Activated naive CD4-positive, alpha-beta T cell treated with anti-CD3 and anti-CD28 coated beads for 36 hours (primary cell): Measurements from ENCODE around the gene WDR44. TPM values are rescaled to one million over a fixed set of nuclear protein-coding genes. Genes with fewer than 3 reads are reported as not detected.
A peak's percentile ranks its signal among the peaks of the same experiment; 100 is the strongest.
"Not testable (repeated sequence)": the region's sequence is repeated elsewhere in the genome, so short reads cannot be mapped to it uniquely, and the experiment has no call there.

ENCODE experiments used
- CTCF ChIA-PET: fragments of 350-600 bp; sonication (Branson Sonifier 250); formaldehyde crosslinking; loops from one replicate; lab custom pipeline; 2021; ENCODE audit warnings: antibody characterized with exemption; lab: Charles Lee
- DNase-seq: peaks from one replicate; pipeline ENCODE4 v3.0.0-alpha.2; 2020
- H3K27ac Mint-ChIP-seq: one replicate; pipeline ENCODE4 v1.8.0; 2021; ENCODE audit warnings: mild to moderate bottlenecking, mixed read lengths
- H3K27me3 Mint-ChIP-seq: one replicate; pipeline ENCODE4 v1.8.0; 2021; ENCODE audit warnings: low read depth, mixed read lengths
- H3K36me3 Mint-ChIP-seq: one replicate; pipeline ENCODE4 v1.8.0; 2021; ENCODE audit warnings: low read depth, mixed read lengths
- H3K4me1 Mint-ChIP-seq: one replicate; pipeline ENCODE4 v1.8.0; 2021; ENCODE audit warnings: low read depth, mixed read lengths
- H3K4me3 Mint-ChIP-seq: one replicate; pipeline ENCODE4 v1.8.0; 2021; ENCODE audit warnings: mild to moderate bottlenecking, moderate library complexity, mixed read lengths
- H3K9me3 Mint-ChIP-seq: one replicate; pipeline ENCODE4 v1.8.0; 2021; ENCODE audit warnings: mixed read lengths
- intact Hi-C: fragments of 100-400 bp; cut with micrococcal nuclease; formaldehyde crosslinking; loops from one replicate; pipeline ENCODE4 v1.15.1; 2023
- total RNA-seq, 2 experiments: library from RNA; stranded (reverse); gene quantifications; one replicate each; pipeline ENCODE4 v1.2.3, GENCODE V29; 2021

The WDR44 gene, protein sequence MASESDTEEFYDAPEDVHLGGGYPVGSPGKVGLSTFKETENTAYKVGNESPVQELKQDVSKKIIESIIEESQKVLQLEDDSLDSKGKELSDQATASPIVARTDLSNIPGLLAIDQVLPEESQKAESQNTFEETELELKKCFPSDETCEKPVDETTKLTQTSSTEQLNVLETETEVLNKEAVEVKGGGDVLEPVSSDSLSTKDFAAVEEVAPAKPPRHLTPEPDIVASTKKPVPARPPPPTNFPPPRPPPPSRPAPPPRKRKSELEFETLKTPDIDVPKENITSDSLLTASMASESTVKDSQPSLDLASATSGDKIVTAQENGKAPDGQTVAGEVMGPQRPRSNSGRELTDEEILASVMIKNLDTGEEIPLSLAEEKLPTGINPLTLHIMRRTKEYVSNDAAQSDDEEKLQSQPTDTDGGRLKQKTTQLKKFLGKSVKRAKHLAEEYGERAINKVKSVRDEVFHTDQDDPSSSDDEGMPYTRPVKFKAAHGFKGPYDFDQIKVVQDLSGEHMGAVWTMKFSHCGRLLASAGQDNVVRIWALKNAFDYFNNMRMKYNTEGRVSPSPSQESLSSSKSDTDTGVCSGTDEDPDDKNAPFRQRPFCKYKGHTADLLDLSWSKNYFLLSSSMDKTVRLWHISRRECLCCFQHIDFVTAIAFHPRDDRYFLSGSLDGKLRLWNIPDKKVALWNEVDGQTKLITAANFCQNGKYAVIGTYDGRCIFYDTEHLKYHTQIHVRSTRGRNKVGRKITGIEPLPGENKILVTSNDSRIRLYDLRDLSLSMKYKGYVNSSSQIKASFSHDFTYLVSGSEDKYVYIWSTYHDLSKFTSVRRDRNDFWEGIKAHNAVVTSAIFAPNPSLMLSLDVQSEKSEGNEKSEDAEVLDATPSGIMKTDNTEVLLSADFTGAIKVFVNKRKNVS
- total RNA-seq, result 1 to 10 TPM; 4.0 to 5.4 TPM

DNA sequence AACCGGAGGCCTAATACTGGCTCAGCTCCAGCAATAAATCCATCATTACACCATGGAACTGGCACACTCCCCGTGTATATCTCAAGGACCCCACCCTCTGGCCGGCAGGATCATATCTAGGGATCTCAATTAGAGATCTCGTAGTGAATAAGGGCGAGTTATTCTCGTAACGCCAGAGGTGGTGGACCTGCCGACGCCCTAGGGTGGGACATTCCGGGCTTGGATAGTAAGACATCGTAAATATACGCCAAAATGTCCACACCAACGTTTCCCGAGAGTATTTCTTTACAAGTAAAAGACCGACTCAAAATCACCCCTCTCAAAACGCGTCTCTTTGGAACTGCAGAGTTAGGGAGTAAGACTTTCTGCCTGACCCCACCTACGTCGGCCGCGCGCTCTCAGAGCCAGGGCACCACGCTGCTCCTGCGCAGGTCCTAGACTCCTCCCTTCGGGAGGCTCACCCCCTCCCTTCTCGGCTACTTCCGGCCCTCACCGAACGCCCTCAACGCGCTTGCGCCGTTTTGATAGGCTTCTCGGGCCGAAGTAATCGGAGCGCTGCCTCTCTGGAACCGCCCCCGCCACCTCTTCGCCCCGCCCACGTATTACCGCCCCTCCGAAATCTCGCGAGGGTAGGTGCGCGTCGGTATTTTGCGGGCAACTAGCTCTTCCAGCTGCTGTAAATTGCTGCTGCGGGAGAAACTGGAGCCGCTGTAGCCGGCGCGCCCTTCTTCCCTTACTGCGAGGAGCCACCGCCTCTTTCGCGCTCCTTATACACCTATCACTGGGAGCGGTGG is at the start of gene WDR44:
Gene WDR44, plus strand, starts transcription at position 643 of the 794 bp plus-strand sequence. CDS start 398 bp downstream, outside the sequence.
- no peaks in the 10 kb centered on the region for H3K9me3 Mint-ChIP-seq
- peak within 1 kb of the TSS; percentile 97 for H3K4me3 Mint-ChIP-seq
- peaks cover 1% of the 10 kb centered on the region for H3K36me3 Mint-ChIP-seq
- H3K27me3 Mint-ChIP-seq, result no peaks in the 10 kb centered on the region
- intact Hi-C loops, result loop anchor here (1.0 to 5.0 kb wide), 5 partner anchors 150 to 892 kb away; partner anchors contain the start of genes DOCK11 and PGRMC1
- peak within 1 kb of the TSS; percentile 95 for H3K27ac Mint-ChIP-seq
- DNase-seq, result peak; percentile 94
- CTCF ChIA-PET, result no interaction called here
- peaks cover 31% of the 10 kb centered on the region for H3K4me1 Mint-ChIP-seq

DNA sequence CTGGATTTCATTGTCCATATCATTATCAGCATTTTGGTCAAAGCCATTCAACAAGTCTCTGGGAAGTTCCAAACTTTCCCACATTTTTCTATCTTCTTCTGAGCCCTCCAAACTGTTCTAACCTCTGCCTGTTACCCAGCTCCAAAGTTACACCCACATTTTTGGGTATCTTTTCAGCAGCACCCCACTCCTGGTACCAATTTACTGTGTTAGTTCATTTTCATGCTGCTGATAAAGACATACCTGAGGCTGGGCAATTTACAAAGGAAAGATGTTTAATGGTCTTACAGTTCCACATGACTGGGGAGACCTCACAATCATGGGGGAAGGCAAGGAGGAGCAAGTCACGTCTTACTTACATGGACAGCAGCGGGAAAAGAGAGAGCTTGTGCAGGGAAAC is 40.1 kb upstream of the WDR44 start:
- H3K4me1 Mint-ChIP-seq, H3K27ac Mint-ChIP-seq, intact Hi-C loops: not testable (repeated sequence)

DNA sequence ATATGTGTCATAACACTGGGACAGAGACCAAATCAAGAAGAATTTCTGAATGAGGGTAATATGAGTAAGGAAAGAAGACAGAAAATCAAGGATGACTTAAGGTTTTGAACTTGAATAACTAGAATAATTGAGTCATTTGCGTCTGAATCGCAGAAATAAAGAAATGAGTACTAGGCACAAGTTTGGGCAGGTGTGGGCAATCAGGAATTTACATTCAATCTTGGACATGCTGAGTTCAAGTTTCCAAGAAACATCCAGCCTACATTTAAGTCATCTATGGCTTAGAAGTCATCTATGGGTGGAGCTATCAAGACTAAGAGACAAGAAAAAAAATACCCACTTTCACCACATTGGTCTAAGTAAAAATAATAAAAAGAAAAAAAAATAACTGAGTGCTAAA is 30.4 kb upstream of the WDR44 start:
- H3K36me3 Mint-ChIP-seq, result no peaks in the 10 kb centered on the region
- intact Hi-C loops, result no loop called here
- H3K27ac Mint-ChIP-seq, result no peak overlapping the region
- no peak overlapping the region for H3K4me3 Mint-ChIP-seq
- H3K9me3 Mint-ChIP-seq, result no peaks in the 10 kb centered on the region
- H3K4me1 Mint-ChIP-seq, result no peaks in the 10 kb centered on the region
- DNase-seq, result no peak
- H3K27me3 Mint-ChIP-seq, result peaks cover 3% of the 10 kb centered on the region
- CTCF ChIA-PET, result interaction anchor here (0.7 kb wide), 1 partner anchor 76 kb away, joined by 4 read pairs; no protein-coding TSS in a partner anchor

More for the DNA sequence above, 40.1 kb upstream of the WDR44 start:
- DNase-seq, H3K9me3 Mint-ChIP-seq, H3K4me3 Mint-ChIP-seq, CTCF ChIA-PET, H3K36me3 Mint-ChIP-seq, H3K27me3 Mint-ChIP-seq: not testable (repeated sequence)

DNA sequence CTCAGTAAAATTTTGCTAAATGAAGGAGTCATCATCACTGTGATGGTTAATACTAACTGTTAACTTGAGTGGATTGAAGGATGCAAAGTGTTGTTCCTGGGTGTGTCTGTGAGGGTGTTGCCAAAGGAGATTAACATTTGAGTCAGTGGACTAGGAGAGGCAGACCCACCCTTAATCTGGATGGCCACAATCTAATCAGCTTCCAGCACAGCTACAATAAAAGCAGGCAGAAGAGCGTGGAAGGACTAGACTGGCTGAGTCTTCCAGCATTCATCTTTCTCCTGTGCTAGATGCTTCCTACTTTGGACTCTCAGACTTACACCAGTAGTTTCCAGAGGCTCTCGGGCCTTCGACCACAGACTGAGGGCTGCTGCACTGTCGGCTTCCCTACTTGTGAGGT is 21.3 kb upstream of the WDR44 start:
- H3K36me3 Mint-ChIP-seq, result no peaks in the 10 kb centered on the region
- no peaks in the 10 kb centered on the region for H3K9me3 Mint-ChIP-seq
- H3K27ac Mint-ChIP-seq, result no peak overlapping the region
- no peaks in the 10 kb centered on the region for H3K27me3 Mint-ChIP-seq
- no peak overlapping the region for H3K4me3 Mint-ChIP-seq
- CTCF ChIA-PET, result interaction anchor here (0.6 kb wide), 1 partner anchor 20 kb away, joined by 3 read pairs; no protein-coding TSS in a partner anchor
- H3K4me1 Mint-ChIP-seq, result no peaks in the 10 kb centered on the region
- no peak for DNase-seq
- intact Hi-C loops, result no loop called here

DNA sequence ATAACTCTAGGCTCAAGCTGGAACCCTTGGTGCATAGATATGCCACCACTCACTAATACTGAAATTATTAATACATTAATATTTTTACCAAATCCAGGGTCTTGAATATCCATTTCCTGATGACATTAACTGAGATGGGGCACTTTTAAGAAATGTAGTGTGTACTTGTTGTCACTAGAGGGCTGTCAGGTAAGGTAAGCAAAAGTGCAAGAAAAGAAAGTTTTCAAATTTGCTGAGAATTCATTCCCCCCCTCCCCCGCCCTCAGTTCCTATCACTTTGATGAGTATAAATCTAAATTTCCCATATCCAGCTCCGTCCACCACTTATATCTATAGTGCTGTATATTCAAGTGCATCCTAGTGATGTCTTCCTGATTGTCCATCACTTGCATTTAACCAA is 20.5 kb upstream of the WDR44 start:
- no peaks in the 10 kb centered on the region for H3K4me1 Mint-ChIP-seq
- H3K4me3 Mint-ChIP-seq, result no peak overlapping the region
- H3K36me3 Mint-ChIP-seq, result no peaks in the 10 kb centered on the region
- intact Hi-C loops, result loop anchor here (5.0 kb wide), 1 partner anchor 277 kb away; no protein-coding TSS in a partner anchor
- H3K27me3 Mint-ChIP-seq, result no peaks in the 10 kb centered on the region
- H3K9me3 Mint-ChIP-seq, result no peaks in the 10 kb centered on the region
- no peak for DNase-seq
- no peak overlapping the region for H3K27ac Mint-ChIP-seq
- CTCF ChIA-PET, result interaction anchor here (0.7 kb wide), 1 partner anchor 46 kb away, joined by 3 read pairs; no protein-coding TSS in a partner anchor

DNA sequence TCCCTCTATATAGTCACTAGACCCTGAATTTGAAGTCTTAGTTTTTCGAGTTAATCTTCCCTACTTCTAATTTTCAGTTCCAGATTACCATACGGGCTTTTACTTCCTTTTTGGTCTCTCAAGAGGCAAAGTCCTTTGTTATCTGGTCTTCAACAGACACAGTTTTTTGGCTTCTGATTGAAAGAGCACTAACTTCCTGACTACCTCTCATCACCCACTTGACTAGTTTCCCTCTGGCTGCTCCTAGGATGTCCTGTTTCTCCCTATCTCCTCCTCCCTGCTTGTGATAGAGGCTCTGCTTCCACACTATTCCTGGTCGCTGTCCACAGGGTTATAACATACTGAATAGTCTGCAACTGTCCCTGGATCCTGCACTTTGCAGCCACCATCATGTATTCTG is 16.7 kb upstream of the WDR44 start:
- Mint-ChIP-seq H3K27me3 (no peaks in the 10 kb centered on the region), H3K36me3 (no peaks in the 10 kb centered on the region), H3K4me3 (no peak overlapping the region), H3K27ac (no peak overlapping the region), H3K4me1 (no peaks in the 10 kb centered on the region), H3K9me3 (no peaks in the 10 kb centered on the region)
- intact Hi-C loops, result loop anchor here (5.0 kb wide), 1 partner anchor 273 kb away; no protein-coding TSS in a partner anchor
- no peak for DNase-seq
- CTCF ChIA-PET, result no interaction called here

DNA sequence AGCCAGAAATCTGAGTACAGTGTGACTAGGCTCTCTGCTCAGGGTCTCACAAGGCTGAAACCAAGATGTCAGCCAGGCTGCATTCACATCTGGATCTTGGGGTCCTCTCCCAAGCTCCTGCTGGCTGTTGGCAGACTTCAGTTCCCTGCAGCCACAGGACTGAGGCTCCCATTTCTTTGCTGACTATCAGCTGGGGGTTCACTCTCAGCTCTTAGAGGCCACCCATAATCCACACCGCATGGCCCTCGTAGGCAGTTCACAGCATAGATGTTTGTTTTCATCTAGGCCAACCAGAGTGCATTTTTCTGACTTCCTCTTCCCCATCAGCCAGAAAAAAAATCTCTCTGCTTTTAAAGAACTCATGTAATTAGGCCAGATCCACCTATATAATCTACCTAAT is 8.2 kb upstream of the WDR44 start:
- H3K36me3 Mint-ChIP-seq, result no peaks in the 10 kb centered on the region

DNA sequence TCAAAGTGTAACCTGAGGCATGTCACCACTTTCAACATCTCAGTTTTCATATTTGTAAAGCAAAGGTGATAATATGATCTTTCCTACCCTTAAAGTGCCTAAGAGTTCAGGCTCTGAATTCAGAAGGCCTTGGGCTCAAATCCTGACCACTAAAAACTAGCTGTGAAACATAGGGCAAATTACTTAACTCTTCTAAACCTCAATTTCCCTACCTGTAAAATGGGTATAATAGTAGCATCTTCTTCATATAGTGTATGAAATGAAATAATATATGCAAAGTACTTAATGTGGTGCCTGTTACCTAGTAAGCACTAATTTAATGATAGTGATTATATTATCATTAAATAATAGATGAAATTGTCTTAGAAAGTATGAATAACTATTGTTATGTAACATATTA is 7.0 kb upstream of the WDR44 start:
- Mint-ChIP-seq H3K9me3 (no peaks in the 10 kb centered on the region), H3K27me3 (no peaks in the 10 kb centered on the region), H3K27ac (no peak overlapping the region), H3K4me3 (no peak overlapping the region), H3K4me1 (no peaks in the 10 kb centered on the region), H3K36me3 (no peaks in the 10 kb centered on the region)
- intact Hi-C loops, result no loop called here
- CTCF ChIA-PET, result no interaction called here
- DNase-seq, result no peak

More for the DNA sequence above, 8.2 kb upstream of the WDR44 start:
- H3K27me3 Mint-ChIP-seq, result no peaks in the 10 kb centered on the region
- no peak overlapping the region for H3K27ac Mint-ChIP-seq
- no peaks in the 10 kb centered on the region for H3K4me1 Mint-ChIP-seq
- intact Hi-C loops, result no loop called here
- CTCF ChIA-PET, result no interaction called here
- DNase-seq, result no peak
- H3K4me3 Mint-ChIP-seq, result no peak overlapping the region
- no peaks in the 10 kb centered on the region for H3K9me3 Mint-ChIP-seq

DNA sequence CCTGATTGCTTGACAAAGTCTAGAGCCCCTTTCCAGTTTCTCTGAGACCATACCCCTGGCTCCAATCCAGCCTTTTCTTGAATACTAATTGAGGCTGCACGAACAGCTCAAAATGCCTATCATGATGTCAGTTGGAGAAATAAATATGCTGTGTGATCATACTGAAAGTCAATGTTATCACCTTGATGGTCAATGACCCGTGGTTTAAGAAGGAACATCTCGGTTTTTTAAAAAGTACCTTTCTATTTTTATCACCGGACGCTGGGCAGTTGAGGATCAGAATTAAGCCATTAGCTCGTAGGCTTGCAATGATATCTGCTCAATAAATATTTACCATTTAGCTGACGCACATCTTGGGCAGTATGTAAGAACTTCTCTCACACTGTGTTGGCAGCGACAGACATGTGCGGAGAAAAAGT is 852 bp upstream of the WDR44 start:
- CTCF ChIA-PET, result no interaction called here

DNA sequence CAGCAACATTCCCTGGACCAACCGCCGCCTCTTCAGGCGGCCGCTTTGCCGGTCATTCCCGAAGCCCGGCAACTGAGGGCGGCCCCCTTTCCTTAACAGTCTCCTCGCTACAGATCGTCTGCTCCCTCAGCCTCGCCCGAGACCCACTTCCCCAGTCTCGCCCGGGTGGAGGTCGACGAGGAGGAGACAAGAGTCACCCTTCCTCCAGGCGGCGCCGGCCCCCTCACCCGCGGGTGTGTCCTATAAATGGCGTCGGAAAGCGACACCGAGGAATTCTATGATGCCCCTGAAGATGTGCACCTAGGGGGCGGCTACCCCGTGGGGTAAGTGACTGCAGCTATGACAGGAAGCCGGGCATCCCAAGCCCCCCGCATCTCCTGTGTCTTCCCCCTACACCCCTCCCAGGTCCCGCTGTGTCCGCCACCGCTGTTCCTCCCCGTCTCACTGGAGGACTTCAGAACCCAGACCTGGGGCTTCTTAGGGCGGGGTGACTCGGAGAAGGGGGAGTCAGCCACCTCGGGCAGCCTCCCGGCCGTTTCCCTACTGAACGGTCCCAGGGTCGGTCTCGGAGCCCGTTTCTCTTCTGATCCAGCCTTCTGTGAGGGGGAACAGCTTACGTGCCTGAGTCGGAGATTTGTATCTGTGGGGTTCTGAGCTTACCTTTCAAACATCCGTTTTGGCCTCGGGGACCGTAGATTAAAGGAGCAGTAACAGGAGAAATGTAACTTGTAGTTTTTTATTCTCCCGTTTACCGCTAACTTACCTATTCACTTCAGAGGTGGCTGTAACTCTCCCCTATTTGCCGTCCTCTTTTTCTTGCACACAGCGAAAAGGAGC is 570 bp downstream of the WDR44 start:
- peak overlapping the region; percentile 95 for H3K27ac Mint-ChIP-seq
- peaks cover 1% of the 10 kb centered on the region for H3K36me3 Mint-ChIP-seq
- no peaks in the 10 kb centered on the region for H3K27me3 Mint-ChIP-seq
- peak; percentile 53 for DNase-seq
- intact Hi-C loops, result loop anchor here (1.0 to 5.0 kb wide), 4 partner anchors 77 to 891 kb away; partner anchors contain the start of gene PGRMC1
- CTCF ChIA-PET, result no interaction called here
- H3K4me1 Mint-ChIP-seq, result peaks cover 36% of the 10 kb centered on the region
- H3K4me3 Mint-ChIP-seq, result peak overlapping the region; percentile 97
- no peaks in the 10 kb centered on the region for H3K9me3 Mint-ChIP-seq

More for the DNA sequence above, 852 bp upstream of the WDR44 start:
- intact Hi-C loops, result loop anchor here (1.0 to 5.0 kb wide), 4 partner anchors 150 to 892 kb away; partner anchors contain the start of genes DOCK11 and PGRMC1
- H3K27ac Mint-ChIP-seq, result peak overlapping the region; percentile 95
- no peaks in the 10 kb centered on the region for H3K9me3 Mint-ChIP-seq
- peak overlapping the region; percentile 97 for H3K4me3 Mint-ChIP-seq
- peaks cover 1% of the 10 kb centered on the region for H3K36me3 Mint-ChIP-seq
- no peak for DNase-seq
- no peaks in the 10 kb centered on the region for H3K27me3 Mint-ChIP-seq
- peaks cover 25% of the 10 kb centered on the region for H3K4me1 Mint-ChIP-seq

DNA sequence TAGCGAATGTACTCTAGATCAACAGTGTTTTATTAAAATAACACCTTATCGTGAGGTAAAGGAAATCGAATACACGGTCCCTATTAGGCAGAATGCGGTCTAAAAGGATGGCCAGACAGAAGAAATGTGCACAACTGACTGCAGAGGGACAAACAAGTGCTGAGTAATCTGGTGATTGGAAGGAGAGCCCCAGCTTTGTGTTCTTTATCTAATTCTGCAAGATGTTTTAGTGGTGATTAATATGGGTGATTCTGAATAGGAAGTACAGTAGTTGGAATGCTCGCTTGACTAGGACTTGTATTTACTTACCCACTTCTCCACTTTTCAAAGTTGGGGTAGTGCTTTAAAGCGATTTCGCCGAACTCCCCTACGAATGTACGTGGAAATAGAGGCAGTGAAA is 1.2 kb downstream of the WDR44 start:
- DNase-seq, result peak; percentile 7
- intact Hi-C loops, result loop anchor here (1.0 to 5.0 kb wide), 4 partner anchors 76 to 890 kb away; partner anchors contain the start of gene PGRMC1
- H3K27ac Mint-ChIP-seq, result peak overlapping the region; percentile 95
- peak overlapping the region; percentile 97 for H3K4me3 Mint-ChIP-seq
- H3K27me3 Mint-ChIP-seq, result no peaks in the 10 kb centered on the region
- peaks cover 1% of the 10 kb centered on the region for H3K36me3 Mint-ChIP-seq
- H3K9me3 Mint-ChIP-seq, result no peaks in the 10 kb centered on the region
- peaks cover 38% of the 10 kb centered on the region for H3K4me1 Mint-ChIP-seq
- CTCF ChIA-PET, result no interaction called here
